UCSD-AML1 (cell line): ENCODE results near the gene SMARCD2.

Source experiments
- DNase-seq: peaks from one replicate; lab custom pipeline; 2025; ENCODE audit not compliant: unreplicated experiment; lab: John Stamatoyannopoulos, UW

SMARCD2 gene

DNA sequence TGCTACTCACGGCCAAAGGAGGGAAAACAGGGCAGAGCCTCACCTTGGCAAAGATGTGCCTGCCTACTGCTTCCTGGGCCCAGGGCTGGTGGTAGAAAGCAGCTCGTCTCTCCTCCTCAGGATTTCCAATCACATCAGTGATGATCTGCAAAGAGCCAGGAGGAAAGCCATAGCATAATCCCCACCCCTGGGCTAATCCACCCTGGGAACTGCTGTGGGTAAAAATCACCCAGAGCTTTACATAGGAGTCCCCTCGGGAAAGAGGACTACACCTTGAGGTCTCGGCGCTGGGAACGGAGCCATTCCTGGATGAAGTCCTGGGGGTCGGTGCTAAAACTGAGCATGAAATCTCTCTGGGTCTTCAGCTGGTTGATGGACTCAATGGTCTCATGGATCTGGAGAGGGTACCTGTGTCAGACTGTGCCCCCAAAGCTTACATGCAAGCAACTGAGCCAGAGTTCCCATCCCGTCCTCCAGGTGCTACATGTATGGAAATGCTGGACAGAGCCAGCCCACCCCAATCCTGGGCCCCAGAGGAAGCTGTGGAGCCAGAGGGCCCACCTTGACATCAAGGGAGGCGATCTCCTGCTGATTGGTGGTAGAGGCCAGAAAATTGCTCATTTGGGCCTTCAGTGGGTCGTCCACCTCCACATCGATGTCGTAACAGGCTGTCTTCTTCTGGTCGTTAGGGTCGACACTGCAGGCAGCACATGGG, 9.3 kb downstream of the SMARCD2 start:
- no peak for DNase-seq

DNA sequence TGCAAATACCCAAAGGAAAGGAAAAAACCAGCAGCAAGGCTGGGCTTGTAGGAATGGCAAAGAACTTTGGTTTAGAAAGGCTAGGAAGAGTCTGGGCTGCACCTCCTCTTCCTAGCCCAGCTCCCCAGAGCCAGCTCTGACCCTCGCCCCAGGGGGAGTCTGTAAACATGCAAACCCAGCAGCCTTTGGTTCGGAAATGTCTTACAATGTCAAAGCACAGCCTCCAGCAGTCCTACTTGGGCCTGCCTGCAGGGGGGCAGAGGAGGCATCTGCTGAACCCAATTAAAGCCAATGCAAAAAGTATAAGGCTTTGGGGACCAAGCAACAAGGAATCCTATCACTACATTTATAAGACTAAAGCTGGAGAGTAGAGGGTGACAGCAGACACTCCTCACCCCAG, 10.0 kb downstream of the SMARCD2 start:
- DNase-seq = no peak

DNA sequence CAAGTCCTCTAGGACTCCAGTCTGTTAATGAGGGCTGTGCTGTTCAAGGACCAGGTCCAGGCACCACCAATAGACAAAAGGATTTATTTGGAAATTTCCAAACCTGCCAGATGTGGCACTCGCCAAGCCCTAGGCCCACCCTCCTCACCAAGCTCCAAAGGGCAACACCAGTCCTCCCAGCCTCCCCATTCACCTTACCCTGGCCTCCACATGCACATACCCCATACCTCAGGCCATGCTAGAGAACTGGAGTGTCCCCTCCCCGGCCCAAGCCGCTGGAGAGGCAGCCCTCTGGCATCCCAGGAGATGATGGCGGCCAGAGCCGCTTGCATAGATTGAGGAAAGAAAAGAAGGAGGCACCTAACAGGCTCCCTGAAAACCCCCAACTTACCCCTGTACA, 10.5 kb downstream of the SMARCD2 start:
- DNase-seq = no peak

DNA sequence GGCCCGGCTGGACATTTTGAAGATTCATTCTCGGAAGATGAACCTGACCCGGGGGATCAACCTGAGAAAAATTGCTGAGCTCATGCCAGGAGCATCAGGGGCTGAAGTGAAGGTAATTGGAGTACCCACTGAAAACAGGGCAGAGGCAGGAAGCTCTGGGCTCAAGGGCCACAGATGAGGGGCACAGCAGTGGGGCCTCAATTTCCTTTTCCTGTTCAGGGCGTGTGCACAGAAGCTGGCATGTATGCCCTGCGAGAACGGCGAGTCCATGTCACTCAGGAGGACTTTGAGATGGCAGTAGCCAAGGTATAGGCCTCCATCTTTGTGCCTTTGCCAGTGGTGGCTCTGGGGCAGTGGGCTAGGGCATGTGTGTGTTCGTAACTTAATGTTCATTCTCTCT, 11.0 kb downstream of the SMARCD2 start:
- no peak for DNase-seq

DNA sequence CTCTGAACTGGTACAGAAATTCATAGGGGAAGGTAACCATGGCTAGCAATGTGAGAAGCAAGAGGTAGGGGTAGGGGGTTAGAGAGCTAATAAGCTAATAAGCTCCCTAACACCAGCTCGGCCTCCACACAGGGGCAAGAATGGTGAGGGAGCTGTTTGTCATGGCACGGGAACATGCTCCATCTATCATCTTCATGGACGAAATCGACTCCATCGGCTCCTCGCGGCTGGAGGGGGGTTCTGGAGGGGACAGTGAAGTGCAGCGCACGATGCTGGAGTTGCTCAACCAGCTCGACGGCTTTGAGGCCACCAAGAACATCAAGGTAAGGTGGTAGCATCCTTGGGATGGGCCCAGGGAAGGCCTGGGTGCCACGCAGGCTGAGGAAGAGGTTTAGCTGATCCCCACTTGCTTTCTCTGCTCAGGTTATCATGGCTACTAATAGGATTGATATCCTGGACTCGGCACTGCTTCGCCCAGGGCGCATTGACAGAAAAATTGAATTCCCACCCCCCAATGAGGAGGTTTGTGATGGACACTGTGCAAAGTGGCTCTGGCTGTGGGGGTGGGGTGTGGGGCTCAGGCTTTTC, 11.5 kb downstream of the SMARCD2 start:
- no peak for DNase-seq

DNA sequence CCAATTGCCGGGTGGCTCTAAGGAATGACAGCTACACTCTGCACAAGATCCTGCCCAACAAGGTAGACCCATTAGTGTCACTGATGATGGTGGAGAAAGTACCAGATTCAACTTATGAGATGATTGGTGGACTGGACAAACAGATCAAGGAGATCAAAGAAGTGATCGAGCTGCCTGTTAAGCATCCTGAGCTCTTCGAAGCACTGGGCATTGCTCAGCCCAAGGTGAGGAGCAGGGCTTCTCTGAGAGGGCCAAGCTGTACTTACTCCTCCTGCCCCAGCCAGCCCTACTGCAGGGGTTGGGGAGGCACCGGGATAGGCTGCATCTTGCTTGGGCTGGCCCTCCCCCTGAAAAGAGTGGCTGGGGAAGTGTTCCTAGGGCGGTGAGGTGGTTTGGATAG, 12.2 kb downstream of the SMARCD2 start:
- DNase-seq = no peak

DNA sequence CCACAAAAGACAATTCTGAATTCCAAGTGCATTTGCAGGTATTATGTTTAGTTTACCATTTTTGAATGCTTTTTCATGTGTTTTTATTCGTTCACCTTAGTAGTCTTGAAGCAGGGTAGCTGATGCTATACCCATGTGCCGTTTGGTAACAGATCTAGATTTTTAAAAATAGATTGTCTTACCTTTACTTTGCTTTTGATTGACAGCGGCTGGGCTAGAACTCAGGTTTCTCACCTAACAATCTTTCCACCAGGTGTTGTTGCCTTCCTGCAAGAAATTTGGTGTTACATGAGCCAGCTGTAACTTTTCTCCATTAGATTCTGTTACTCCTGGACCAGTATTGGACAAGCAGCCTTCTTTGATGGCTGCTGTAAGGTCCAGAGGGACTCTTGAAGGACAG, 13.5 kb downstream of the SMARCD2 start:
- no peak for DNase-seq

DNA sequence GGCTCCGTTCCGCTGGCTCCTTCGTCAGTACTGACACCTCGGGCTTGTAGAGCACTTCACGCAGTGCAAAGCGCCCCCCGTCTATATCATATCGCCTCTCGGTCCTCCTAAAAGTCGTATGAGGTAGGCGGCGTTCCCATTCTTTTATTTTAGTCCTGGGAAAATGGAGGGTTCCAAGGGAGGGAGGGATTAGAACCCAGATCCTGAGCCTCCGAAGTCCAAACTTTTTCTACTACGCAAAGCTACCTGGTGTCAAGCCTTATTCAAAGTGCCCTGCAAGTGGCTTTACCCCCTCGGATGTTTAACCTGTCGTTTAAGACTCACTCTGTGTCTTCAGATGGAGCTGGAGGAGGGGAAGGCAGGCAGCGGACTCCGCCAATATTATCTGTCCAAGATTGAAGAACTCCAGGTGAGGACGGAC, 14.7 kb downstream of the SMARCD2 start:
- no peak for DNase-seq

DNA sequence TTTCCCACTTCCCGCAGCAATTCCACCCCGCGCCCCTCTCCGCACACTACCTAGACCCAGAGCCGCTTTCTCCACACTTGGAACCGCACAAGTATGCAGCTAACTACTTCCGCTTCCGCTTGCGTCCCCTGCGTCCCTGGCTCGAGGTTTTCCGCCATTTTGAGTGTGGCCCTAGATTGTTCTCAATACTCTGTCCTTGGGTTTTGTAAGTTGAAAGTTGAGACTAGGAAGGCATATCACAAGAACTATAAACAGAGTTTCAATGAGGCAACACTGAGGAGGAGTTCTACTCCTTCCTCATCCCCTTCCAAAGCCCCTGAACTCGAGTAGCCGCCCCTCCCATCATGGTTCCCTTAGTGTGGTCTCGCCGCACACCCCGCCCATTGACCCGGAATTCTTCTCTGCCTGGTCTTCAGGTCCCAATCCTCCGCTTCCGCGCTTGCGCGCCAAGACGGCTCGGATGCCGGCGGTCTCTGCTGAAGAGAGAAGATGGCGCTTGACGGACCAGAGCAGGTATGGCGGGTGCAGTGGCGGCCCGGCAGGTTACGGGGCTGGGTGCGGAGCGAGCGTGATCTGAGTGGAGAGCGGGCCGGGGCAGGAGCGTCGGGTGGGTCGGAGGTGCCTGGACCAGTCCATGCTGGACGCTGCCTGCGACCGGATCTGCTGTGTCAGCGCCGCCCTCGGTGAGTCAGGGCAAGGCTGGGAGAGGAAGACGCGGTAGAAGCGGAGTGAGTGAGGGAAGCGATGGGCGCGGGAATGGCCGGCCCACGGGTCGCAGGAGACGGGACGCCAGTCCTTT, 15.3 kb downstream of the SMARCD2 start, which contains the start of the genes FTSJ3 and PSMC5:
TSS of gene FTSJ3 (minus strand) at position 662 of the 799 bp plus-strand sequence. CDS start 761 bp downstream, outside the sequence.
TSS of gene PSMC5 (plus strand) at position 430 of the 799 bp plus-strand sequence. CDS start at position 490, 60 bp downstream.
- peak; percentile 93 for DNase-seq

DNA sequence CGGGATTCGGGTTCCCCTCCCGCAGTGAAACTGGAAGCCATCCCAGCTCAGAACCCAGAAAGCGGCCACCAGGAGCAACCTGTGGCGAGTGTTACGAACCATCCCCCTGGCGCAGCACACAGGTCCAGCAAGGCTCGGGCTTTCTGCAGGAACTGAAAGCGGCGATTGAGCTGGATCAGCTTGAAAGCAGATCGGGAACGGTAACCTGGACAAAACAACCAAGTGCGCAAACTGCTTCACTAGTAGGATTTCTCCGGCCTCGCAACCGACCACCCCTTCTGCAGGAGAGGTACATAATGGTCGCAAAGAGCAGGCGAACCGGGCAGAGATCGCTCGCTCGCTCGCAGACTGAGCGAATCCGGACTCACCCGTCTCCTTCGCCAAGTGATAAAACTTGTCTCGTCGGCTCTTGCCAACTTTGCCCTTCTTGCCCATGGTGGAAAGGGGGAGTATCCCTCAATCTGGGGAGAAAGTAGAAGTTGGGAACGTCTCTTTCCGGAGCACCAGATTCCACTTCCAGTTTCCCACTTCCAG, 15.9 kb downstream of the SMARCD2 start:
- DNase-seq = no peak

DNA sequence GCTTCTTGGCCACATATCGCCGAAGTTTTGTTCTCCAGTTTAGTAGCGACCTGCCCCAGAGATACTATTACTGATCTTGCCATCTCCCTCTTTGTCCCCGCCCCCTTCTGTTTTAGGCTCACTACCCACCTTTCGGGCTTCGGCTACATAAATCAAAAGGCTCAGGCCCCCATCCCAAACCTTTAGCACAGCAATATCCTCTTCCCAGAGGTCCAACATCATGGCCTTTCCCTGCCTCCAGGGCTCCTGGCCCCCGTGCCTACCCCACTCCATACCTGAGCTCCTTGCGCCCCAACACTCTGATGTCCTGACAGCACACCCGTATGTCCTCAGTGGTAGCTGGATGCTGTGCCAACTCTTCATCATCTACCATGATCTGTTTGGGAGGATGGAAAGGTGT, 18.1 kb downstream of the SMARCD2 start:
- no peak for DNase-seq

DNA sequence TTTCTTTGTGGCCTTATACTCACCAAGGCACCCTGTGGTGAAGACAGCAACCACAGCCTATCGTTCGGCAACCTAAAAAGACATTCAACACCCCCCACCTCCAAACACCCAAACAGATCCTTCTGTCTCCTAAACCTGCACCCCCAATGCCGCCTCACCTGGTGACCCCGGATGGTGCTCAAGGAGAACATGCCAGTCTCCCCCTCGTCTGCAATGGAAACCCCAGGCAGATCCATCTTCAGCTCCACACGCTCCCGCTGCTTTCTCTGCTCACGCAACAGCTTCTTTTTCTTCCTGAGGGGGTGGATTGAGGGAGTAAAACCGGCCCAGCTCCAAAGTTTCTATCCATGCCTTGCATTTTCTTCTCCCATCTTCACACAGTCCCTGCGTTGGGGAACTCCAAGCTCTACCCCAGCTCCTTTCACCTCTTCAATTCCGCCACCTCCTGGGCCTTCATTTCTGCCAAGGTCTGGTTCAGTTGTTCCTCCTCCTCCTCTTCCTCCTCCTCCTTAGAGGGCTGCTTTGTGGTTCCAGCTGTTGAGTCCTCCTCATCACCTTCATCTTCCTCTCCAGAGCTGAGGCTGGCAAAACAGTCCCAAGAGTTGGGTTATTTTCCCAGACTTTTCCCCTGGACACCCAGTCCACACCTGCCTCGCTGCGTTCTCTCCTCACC, 18.7 kb downstream of the SMARCD2 start:
- DNase-seq = no peak

DNA sequence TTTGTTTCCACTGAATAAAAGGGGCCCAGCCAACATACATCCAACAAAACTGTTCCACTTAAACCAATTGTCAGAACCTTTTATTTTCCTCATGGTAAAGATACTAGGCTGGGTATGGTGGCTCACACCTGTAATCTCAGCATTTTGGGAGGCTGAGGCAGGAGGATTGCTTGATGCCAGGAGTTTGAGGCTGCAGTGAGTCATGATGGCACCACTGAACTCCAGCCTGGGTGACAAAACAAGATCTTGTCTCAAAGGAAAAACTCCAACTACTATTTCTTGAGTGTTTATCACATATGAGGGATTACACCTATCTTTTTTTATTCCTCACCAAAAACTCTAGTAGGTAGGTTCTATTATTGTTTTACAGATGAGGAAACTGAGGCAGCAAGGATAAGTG, 19.9 kb downstream of the SMARCD2 start:
- DNase-seq = no peak

DNA sequence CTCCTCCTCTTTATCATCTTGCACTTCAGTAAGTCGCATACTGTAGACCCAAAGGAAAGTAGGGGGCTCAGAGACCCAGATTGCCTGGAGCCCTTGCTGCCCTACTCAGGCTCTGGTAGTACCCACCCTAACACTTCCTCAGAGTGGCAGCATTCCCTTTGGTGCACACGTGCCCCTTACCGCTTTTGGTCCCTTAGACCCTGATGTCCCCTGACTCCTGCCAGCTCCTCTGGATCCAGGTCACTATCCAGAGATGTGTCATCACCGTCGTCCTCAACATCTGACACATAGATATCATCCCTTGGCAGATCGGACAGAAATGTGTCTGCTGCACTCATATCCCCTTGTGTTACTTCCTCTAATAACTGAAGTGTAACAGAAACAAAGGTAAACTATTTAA, 20.7 kb downstream of the SMARCD2 start:
- DNase-seq = no peak

DNA sequence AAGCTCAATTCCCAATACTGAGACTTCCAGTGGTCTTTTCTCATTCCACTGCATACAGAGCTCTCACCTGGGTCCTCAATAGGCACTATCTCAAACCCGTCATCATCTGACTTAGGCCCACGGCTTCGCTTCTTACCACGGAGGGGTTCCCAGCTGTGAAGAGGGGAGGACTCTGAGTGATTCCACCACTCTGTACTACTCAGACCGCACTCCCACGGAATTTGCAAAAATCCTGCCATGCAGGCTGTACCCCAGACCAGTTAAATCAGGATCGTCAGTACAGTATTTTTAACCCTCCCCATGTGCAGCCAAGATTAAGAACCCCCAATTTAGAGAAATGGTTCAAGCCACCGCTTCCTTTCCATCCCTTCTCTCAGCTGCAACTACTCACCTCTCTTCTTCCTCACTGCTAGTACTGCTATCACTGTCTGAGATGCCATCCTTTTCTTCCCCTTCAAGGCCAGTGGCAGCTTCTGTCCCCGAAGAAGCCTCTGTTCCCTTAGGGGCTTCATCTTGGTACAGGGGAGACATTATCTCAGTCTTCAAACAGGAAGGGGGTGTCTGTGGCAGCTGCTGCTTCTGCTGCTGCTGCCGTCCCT, 21.4 kb downstream of the SMARCD2 start:
- no peak for DNase-seq

DNA sequence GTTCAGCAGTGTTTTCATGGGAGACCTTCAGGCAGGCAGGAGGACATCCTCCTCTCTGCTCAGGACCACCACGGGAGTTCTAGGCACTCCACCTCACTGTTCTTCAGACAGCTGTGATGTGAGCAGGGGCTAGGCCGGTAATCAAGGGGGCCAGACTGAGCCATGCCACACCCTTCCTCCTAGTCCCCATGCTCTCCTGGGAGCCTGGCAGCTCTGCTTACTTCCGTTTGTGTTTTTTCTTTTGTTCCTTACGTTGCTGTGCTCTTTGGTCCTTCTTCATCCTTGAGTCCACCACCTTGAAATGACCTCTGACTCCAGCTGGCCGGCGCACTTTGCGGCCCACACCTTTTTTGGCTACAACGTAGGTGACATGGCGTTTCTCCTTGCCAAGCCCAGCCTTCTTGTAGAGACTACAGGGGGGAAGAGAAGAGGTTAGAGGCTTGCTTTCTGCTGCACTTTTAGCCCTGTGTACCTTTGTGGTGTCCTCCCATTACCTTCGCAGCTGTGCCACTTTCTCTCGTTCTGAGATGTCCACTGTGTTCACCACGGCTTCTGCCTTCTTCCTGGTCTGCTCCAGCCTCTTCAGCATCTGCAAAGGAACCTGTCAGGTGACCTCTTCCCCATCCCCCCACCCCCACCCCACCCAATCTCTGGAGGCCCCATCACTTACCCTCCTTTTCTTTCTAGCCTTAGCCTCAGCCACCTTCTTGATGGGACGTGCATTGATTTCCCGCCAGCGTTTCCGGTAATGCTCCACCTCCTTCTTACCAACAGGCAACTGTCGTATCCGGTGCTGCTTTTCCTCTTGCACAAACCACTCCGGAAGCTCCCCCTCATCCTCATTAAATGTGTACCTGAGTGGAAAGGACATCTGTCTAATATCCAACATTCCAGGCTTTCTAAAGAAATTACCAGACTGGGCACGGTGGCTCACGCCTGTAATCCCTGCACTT, 22.6 kb downstream of the SMARCD2 start:
- no peak for DNase-seq

DNA sequence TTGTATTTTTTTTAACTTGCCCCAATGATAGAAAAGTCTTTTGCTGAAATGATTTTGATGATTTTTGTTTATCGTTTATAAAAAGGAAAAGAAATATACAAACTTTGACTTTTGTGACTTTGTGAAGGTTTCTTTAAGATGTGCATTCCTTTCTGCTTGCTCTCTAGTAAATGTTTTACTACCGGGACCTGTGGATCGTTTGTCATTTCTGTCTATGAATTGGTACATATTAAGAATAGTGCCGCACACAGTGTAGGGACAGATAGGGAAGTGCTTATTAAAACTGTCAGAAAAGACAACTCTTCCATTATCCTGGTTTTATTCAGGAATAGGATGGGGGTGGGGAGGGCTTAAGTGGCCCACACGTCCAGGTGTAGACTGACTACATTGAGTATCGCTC, 23.4 kb downstream of the SMARCD2 start:
- DNase-seq = no peak

DNA sequence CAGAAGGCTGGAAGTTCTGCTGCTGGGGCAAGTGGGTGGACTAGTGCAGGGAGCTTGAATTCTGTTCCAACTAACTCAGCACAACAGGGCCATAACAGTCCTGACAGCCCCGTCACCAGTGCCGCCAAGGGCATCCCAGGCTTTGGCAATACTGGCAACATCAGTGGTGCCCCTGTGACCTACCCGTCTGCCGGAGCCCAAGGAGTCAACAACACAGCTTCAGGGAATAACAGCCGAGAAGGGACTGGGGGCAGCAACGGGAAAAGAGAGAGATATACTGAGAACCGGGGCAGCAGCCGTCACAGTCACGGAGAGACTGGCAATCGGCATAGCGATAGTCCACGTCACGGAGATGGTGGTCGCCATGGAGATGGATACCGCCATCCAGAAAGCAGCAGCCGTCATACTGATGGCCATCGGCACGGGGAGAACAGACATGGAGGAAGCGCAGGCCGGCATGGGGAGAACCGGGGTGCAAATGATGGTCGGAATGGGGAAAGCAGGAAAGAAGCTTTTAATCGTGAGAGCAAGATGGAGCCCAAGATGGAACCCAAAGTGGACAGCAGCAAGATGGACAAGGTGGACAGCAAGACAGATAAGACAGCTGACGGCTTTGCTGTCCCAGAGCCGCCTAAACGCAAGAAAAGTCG, 24.6 kb downstream of the SMARCD2 start:
- no peak for DNase-seq

DNA sequence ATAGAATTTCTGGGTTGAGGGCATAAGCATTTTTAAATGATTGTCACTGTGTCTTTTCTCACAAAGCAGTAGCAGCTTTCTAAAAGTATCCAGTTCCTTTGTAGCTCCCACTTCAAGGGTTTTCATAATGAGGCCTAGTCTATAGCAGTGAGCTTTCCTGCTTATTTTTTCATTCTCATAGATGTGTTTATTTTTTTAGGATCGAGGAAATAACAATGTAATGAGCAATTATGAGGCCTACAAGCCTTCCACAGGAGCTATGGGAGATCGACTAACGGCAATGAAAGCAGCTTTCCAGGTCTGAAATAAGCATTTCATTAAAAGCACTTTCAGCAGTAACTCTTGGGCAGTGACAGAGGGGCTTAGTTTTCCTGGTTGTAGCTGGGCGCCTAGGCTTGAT, 25.8 kb downstream of the SMARCD2 start:
- no peak for DNase-seq
